Stimulated activated CD4-positive, alpha-beta T cell treated with anti-CD3 and anti-CD28 coated beads, Interleukin-4, amount 100 ng/mL, for 4 hours (primary cell): ENCODE results near the gene CLCA4.

ENCODE experiments used
- DNase-seq, 2 experiments: peaks; one replicate each; pipeline ENCODE4 v3.0.0-alpha.2; 2020

Gene CLCA4

DNA sequence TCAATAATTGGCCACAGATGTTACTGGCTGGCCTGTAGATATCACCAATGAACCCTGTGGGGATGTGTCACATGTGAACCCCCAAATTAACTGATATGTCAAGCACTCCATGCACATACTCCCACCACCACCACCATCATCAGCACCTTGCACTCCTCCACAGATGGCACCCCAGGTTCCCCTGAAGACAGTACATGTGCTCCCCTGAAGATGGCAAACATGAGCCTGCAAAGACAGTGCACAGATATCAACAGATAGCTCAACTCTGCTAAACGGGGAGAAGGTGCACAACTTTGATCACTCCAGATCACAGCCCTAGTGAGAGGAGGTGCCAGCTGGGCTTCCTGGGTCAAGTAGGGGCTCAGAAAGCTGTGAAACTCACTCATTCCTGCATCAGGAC is 74.4 kb downstream of the CLCA4 start:
- DNase-seq = no peak
